ENCODE measurements around the gene ATP5MC2.

The ATP5MC2 gene

DNA sequence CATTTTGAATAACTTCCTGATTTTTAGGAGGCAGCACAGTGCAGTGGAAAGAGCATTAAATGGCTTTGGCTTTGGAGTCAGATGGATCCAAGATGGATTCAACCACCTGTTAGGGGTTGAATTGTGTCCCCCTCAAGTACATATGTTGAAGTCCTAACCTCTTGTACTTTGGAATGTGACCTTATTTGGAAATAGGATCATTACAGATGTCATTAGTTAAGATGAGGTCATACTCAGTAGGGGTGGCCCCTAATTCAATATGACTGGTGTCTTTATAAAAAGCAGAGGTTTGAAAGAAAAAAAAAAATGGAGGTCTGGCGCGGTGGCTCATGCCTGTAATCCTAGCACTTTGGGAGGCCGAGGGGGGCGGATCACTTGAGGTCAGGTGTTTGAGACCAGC, 18.8 kb downstream of the ATP5MC2 start:
- H3K9me3 ChIP-seq (ENCODE audit: insufficient read depth, low read length, severe bottlenecking) = no peaks in the 10 kb centered on the region
- H2AFZ ChIP-seq (ENCODE audit: low read depth, low read length) = no peak overlapping the region
- H3K4me2 ChIP-seq (ENCODE audit: insufficient read depth, low read length) = no peak overlapping the region
- no peak overlapping the region for H3K4me3 ChIP-seq (ENCODE audit: low read depth in 1 of 2, low read length in 2 of 2)
- no peak overlapping the region for H3K9ac ChIP-seq (ENCODE audit: low read depth, low read length)
- no peaks in the 10 kb centered on the region for H3K36me3 ChIP-seq (ENCODE audit: insufficient read depth, low read length)
- ATAC-seq (ENCODE audit: insufficient read depth, low read depth) (no peak), DNase-seq (no peak)
- no peaks in the 10 kb centered on the region for H3K79me2 ChIP-seq (ENCODE audit: insufficient read depth, low read length)
- no peak for TF ChIP-seq EZH2 (IDR thresholded peaks at IDR 0.05; ENCODE audit: borderline replicate concordance, low read depth, low read length, severe bottlenecking)
- TF ChIP-seq, protein P1, sequence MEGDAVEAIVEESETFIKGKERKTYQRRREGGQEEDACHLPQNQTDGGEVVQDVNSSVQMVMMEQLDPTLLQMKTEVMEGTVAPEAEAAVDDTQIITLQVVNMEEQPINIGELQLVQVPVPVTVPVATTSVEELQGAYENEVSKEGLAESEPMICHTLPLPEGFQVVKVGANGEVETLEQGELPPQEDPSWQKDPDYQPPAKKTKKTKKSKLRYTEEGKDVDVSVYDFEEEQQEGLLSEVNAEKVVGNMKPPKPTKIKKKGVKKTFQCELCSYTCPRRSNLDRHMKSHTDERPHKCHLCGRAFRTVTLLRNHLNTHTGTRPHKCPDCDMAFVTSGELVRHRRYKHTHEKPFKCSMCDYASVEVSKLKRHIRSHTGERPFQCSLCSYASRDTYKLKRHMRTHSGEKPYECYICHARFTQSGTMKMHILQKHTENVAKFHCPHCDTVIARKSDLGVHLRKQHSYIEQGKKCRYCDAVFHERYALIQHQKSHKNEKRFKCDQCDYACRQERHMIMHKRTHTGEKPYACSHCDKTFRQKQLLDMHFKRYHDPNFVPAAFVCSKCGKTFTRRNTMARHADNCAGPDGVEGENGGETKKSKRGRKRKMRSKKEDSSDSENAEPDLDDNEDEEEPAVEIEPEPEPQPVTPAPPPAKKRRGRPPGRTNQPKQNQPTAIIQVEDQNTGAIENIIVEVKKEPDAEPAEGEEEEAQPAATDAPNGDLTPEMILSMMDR (IDR thresholded peaks at IDR 0.05; ENCODE audit: borderline replicate concordance, extremely low read depth, low read length, poor library complexity, severe bottlenecking) = no peak
- H3K27me3 ChIP-seq (ENCODE audit: insufficient read depth, low read length, poor library complexity) = no peaks in the 10 kb centered on the region
- no peaks in the 10 kb centered on the region for H4K20me1 ChIP-seq (ENCODE audit: insufficient read depth, low read length)
- H3K4me1 ChIP-seq (ENCODE audit: insufficient read depth, low read length) = no peaks in the 10 kb centered on the region
- no peak overlapping the region for H3K27ac ChIP-seq (ENCODE audit: low read length)

DNA sequence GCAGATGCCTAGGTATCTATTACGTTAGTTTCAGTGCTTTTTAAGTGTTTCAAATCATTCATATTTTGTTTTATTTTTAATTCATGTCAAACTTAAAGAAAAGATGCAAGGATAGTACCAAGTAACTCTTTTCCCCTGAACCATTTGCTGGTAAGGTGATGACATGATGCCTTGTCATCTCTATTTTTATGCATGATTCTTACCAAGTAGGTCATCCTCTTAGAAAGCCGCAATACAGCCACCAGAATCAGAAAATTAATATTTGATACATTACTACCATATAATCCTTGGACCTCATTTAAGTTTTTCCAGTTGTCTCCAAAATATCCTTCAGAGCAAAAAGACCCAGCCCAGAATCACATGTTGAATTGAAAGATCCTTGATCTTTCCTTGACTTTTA, 22.3 kb downstream of the ATP5MC2 start:
- no peak overlapping the region for H3K4me3 ChIP-seq (ENCODE audit: low read depth in 1 of 2, low read length in 2 of 2)
- H3K9me3 ChIP-seq (ENCODE audit: insufficient read depth, low read length, severe bottlenecking) = no peaks in the 10 kb centered on the region
- no peaks in the 10 kb centered on the region for H3K79me2 ChIP-seq (ENCODE audit: insufficient read depth, low read length)
- no peak for ATAC-seq (ENCODE audit: insufficient read depth, low read depth)
- H3K9ac ChIP-seq (ENCODE audit: low read depth, low read length) = no peak overlapping the region
- H3K27me3 ChIP-seq (ENCODE audit: insufficient read depth, low read length, poor library complexity) = no peaks in the 10 kb centered on the region
- no peak for TF ChIP-seq EZH2 (IDR thresholded peaks at IDR 0.05; ENCODE audit: borderline replicate concordance, low read depth, low read length, severe bottlenecking)
- TF ChIP-seq, protein P1 (IDR thresholded peaks at IDR 0.05; ENCODE audit: borderline replicate concordance, extremely low read depth, low read length, poor library complexity, severe bottlenecking) = no peak
- no peak overlapping the region for H3K4me2 ChIP-seq (ENCODE audit: insufficient read depth, low read length)
- H4K20me1 ChIP-seq (ENCODE audit: insufficient read depth, low read length) = no peaks in the 10 kb centered on the region
- no peak overlapping the region for H3K27ac ChIP-seq (ENCODE audit: low read length)
- DNase-seq = no peak
- no peaks in the 10 kb centered on the region for H3K36me3 ChIP-seq (ENCODE audit: insufficient read depth, low read length)
- no peaks in the 10 kb centered on the region for H3K4me1 ChIP-seq (ENCODE audit: insufficient read depth, low read length)
- no peak overlapping the region for H2AFZ ChIP-seq (ENCODE audit: low read depth, low read length)

DNA sequence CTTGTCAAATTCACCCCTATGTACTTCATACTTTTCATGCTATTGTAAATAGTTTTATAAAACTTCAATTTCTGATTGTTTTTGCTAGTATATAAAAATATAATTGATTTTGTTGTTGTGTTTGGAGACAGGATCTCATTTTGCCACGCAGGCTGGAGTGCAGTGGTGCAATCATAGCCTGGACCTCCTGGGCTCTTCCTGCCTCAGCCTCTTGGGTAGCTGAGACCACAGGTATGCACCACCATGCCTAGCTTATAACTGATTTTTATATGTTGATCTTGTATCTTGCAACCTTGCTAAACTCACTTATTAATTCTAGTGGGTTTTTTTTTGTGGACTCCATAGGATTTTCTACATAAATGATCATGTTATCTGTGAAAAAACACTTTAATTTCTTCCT, 23.5 kb downstream of the ATP5MC2 start:
- no peak overlapping the region for H3K4me2 ChIP-seq (ENCODE audit: insufficient read depth, low read length)
- no peak for DNase-seq

More for the DNA sequence above, 23.5 kb downstream of the ATP5MC2 start:
- Histone ChIP-seq H3K36me3 (ENCODE audit: insufficient read depth, low read length) (no peaks in the 10 kb centered on the region), H3K4me3 (ENCODE audit: low read depth in 1 of 2, low read length in 2 of 2) (no peak overlapping the region), H2AFZ (ENCODE audit: low read depth, low read length) (no peak overlapping the region), H3K9me3 (ENCODE audit: insufficient read depth, low read length, severe bottlenecking) (no peaks in the 10 kb centered on the region), H3K4me1 (ENCODE audit: insufficient read depth, low read length) (no peaks in the 10 kb centered on the region), H3K27me3 (ENCODE audit: insufficient read depth, low read length, poor library complexity) (no peaks in the 10 kb centered on the region), H3K27ac (ENCODE audit: low read length) (no peak overlapping the region), H3K9ac (ENCODE audit: low read depth, low read length) (no peak overlapping the region), H4K20me1 (ENCODE audit: insufficient read depth, low read length) (no peaks in the 10 kb centered on the region), H3K79me2 (ENCODE audit: insufficient read depth, low read length) (no peaks in the 10 kb centered on the region)
- TF ChIP-seq, protein P1 (IDR thresholded peaks at IDR 0.05; ENCODE audit: borderline replicate concordance, extremely low read depth, low read length, poor library complexity, severe bottlenecking) = no peak
- no peak for TF ChIP-seq EZH2 (IDR thresholded peaks at IDR 0.05; ENCODE audit: borderline replicate concordance, low read depth, low read length, severe bottlenecking)
- ATAC-seq (ENCODE audit: insufficient read depth, low read depth) = no peak
